GM21515 (cell line): ENCODE measurements around the gene OBSCN.

Experiments
- ATAC-seq: cut with Tn5 transposase; IDR thresholded peaks from one replicate; pipeline ENCODE4 v1.9.1; 2021; ENCODE audit not compliant: unreplicated experiment

OBSCN gene

DNA sequence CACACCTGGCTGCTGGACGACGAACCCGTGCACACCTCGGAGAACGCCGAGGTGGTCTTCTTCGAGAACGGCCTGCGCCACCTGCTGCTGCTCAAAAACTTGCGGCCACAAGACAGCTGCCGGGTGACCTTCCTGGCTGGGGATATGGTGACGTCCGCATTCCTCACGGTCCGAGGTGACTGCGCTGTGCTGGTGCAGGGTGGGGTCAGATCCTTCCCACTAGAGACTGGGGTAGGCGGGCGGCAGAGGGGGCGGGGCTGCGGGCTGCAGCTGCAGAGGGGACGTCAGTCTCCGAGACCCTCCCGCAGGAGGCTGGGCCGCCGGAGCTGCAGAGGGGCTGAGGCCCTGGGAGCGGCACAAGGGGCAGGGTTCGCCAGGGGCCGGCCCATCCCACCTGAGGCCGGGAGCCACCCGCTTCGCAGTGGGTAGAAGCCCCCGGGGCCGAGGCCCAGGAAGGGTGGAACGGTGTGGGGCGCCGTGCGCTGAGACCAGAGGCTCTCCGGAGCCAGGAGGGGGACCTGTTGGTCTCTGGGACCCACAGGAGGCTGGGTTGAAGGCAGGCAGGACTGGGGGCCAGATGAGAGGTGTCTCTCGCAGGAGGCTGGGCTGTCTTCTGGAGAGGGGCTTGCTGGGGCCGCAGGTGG lies 108.2 kb downstream of the OBSCN start:
- no peak for ATAC-seq

DNA sequence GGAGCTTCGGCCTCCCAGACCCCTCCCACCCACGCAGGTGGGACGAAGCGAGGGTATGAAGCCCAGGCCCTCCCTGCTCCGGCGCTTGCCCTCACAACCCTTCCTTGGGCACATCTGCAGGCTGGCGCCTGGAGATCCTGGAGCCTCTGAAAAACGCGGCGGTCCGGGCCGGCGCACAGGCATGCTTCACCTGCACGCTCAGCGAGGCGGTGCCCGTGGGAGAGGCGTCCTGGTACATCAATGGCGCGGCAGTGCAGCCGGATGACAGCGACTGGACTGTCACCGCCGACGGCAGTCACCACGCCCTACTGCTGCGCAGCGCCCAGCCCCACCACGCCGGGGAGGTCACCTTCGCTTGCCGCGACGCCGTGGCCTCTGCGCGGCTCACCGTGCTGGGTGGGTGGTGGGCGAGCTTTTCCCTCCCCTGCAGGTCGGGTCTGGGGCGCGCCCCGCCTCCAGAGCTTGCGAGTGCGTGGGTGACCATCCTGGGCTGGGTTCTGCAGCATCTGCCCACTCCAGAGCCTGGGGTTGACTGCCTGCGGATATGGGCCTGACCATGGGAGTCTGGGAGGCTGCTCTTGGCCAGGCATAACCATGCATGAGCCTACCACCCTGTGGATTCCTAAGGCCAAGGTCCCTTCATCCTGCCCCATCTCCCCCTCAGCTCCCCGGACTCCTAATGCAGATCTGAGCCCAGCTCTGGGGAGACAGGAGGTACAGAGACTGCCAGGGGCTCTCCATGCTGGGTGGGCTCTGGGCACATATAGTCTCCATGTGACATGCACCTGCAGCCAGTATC lies 108.9 kb downstream of the OBSCN start:
- no peak for ATAC-seq

GRCh38 chr1:228317411-228317828 lies 109.6 kb downstream of the OBSCN start:
- ATAC-seq, result no peak

- ATAC-seq, result no peak
Measured at GRCh38 chr1:228317891-228318810, 110.3 kb downstream of the OBSCN start.

DNA sequence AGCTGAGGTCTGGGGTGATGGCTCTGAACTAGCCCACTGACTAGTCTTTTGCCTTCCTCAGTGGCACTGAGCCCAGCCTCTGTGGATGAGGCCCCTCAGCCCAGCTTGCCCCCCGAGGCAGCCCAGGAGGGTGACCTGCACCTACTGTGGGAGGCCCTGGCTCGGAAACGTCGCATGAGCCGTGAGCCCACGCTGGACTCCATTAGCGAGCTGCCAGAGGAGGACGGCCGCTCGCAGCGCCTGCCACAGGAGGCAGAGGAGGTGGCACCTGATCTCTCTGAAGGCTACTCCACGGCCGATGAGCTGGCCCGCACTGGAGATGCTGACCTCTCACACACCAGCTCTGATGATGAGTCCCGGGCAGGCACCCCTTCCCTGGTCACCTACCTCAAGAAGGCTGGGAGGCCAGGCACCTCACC lies 111.0 kb downstream of the OBSCN start:
- ATAC-seq, result no peak

DNA sequence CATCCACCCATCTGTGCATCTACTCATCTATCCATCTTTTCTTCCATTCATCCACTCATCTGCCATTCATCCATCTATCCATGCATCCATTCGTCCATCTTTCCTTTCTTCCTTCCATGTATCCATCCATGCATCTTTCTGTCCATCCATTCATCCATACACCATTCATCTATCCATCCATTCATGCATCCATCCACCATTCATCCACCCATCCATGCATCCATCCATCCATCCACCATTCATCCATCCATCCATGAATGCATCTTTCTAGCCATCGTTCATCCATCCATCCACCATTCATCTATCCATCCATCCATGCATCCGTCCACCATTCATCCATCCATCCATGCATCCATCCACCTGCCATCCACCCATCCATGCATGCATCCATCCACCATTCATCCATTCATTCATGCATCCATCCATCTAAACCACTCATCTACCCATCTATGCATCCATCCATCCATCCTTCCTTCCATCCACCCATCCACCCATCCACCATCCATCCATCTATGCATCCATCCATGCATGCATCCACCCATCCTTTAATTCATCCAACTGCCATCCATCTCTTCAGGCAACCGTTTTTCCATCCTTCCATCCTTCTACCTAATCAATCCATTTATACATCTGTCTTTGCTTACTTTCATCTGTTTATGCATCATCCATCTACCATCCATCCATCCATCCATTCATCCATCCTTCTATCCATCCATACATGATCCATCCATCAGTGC lies 111.7 kb downstream of the OBSCN start:
- no peak for ATAC-seq

DNA sequence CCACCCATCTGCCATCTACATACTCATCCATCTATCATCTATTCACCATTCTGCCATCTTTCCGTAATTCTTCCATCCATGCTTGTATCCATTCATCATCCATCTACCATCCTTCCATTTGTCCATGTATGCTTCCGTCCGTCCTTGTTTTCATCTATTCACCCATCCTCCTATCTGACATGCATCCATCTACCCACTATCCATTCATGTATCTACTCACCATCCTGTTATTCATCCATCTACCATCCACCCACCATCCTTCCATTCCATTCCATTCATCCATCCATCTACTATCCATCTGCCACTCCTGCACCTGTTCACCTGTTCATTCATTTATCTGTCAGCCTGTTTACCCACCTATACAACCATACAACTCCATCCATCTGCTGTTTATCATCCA lies 112.5 kb downstream of the OBSCN start:
- ATAC-seq, result no peak

DNA sequence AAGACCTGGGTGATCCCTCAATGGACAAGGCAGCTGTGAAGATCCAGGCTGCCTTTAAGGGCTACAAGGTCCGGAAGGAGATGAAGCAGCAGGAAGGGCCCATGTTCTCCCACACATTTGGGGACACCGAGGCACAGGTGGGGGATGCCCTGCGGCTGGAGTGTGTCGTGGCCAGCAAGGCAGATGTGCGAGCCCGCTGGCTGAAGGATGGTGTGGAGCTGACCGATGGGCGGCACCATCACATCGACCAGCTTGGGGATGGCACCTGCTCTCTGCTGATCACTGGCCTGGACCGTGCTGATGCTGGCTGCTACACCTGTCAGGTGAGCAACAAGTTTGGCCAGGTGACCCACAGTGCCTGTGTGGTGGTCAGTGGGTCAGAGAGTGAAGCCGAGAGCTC lies 113.6 kb downstream of the OBSCN start:
- ATAC-seq, result no peak

GRCh38 chr1:228321895-228322294 lies 114.1 kb downstream of the OBSCN start:
- no peak for ATAC-seq

GRCh38 chr1:228323401-228323800 lies 115.6 kb downstream of the OBSCN start:
- ATAC-seq, result no peak

GRCh38 chr1:228325267-228325666 lies 117.4 kb downstream of the OBSCN start:
- ATAC-seq, result no peak

DNA sequence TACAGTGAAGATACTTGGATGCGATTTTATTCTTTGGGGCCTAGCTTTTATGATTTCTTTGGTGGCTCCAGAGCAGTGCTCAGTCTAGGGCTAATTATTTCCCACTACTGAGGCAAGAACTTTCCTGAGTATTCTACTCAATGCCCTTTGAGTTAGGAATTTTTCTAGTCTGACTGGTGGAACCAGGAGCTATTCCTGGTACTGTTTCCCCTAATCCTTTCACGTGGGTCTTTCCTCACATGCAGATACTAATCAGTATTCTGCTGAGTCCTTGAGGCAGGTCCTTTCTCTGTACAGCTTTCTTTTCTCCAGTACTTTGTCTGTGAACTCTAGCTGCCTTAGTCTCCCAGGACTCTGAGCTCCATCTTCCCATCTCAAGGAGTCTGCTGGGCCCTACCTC lies 122.0 kb downstream of the OBSCN start:
- ATAC-seq, result no peak

DNA sequence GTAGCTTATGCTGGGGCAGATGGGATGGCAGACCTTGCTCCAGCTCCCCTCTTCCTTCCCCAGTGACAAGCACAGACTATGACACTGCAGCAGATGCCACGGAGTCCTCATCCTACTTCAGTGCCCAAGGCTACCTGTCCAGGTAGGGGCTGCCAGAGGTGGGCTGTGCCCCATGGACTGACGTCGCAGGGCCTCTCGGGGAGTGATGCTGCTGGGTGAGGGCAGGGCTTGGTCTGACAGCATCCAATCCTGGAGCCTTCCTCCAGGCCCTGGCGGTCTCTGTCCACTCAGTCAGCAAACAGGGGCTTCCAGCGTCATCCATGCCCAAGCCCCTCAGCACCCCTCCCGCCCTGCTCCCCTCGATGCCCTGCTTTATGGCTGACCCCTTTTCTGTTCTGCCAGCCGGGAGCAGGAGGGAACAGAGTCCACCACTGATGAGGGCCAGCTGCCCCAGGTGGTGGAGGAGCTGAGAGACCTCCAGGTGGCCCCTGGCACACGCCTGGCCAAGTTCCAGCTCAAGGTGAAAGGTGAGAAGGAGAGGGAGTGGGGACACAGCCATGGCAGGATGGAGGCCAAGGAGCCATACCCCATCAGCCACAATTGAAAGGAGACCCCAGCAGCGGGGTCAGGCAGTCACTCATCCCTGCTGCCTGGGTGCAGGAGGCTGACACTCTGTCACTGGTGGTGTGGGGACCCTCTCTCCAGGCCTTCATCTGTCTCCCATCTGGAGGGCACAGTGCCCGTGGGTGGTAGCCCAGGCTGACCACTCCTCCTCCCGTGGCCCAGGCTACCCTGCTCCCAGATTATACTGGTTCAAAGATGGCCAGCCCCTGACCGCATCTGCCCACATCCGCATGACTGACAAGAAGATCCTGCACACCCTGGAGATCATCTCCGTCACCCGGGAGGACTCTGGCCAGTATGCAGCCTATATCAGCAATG lies 125.2 kb downstream of the OBSCN start:
- no peak for ATAC-seq

DNA sequence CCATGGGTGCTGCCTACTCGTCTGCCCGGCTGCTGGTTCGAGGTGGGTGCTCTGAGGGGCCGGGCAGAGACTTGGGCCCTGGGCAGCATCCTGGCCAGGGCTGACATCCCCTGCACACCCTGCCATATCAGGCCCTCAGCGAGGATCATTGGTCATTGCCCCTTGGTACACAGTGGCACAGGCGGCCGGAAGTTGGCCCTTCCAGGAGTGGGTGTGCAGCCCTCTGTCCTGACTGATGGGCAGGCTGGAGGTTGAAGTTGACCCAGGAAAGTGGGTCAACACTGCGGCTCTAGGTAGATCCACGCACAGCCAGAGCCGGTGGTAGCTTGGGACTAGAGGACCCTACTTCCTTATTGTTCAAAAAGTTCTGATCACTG lies 125.9 kb downstream of the OBSCN start:
- ATAC-seq, result no peak

DNA sequence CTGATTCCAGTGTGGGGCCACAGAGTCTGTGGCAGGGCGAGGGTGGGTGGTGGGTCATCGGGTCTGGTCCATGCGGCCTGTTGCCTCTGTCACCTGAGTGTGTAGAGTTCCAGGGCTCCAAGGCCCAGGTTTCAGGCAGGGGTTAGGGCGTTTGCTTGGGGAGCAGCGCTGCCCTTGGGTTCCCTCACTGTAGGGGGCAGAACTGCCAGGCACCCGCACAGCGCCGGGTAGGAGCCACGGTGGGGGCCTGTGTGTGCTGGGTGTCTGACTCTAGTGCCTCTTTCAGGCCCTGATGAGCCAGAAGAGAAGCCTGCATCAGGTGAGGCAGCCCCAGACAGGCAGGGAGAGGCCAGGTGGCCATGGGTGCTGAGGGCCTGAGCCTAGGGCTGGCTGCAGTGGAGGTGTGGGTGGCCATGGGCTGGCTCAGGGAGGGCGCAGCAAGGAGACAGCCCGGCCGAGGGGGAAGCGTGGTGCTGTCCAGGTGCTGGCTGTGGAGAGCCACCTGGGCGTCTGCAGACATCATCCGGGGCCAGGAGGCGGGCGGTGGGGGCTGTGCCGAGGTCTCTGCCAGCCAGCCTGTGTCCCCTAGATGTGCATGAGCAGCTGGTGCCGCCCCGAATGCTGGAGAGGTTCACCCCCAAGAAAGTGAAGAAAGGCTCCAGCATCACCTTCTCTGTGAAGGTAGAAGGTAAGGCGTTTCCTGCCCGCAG lies 126.5 kb downstream of the OBSCN start:
- ATAC-seq, result no peak

- ATAC-seq, result no peak
Measured at GRCh38 chr1:228334954-228335353, 127.1 kb downstream of the OBSCN start.

DNA sequence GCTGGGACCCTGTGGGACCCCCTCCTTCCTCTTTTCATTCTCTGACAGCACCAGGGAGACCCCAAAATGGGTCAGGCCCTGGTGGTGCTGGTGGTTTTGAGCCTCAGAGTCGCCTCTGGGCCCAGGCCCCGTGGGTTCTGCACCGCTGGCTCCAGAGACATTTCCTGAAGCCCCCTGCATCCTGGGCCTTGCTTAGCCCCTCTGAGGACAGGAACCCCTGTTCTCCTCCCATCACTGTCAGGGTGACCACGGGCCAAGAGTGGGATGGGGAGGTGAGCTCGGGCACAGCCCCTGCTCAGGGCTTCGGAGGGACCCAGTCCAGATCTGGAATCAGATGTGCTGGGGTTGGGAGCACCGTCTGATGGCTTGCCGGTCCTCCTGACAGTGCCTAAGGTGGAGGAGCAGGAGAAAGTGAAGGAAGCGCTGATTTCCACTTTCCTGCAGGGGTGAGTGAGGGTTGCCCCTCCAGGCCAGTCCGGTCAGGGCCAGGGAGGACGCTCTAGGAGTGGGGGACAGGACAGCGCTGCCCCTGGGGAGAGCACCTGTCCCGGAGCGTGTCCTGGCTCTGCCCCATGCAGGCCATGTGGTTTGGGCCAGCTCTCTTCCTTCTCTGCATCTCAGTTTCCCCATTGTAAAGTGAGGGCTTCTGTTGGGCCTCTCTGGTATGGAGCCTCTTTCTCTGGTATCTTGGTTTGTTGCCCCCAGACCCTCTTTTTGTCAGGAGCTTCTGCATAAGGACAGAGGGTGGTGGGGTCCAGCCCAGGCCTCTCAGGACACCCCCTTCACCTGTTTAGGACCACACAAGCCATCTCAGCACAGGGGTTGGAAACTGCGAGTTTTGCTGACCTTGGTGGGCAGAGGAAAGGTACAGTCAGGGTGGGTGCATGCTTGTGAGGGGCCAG lies 127.8 kb downstream of the OBSCN start:
- no peak for ATAC-seq
